ENCODE measurements around the gene CCDC182.

CCDC182 gene

GRCh38 chr17:57744195-57745170, 616 bp downstream of the CCDC182 start:
- DNase-seq (ENCODE audit: low read depth): no peak
- TF ChIP-seq CTCF (conservative IDR thresholded peaks at IDR 0.05; ENCODE audit: low read depth, low read length): no peak
- H3K4me3 ChIP-seq (ENCODE audit: low read depth, low read length): no peak overlapping the region

- no peak overlapping the region for H3K4me3 ChIP-seq (ENCODE audit: low read depth, low read length)
- no peak for TF ChIP-seq CTCF (conservative IDR thresholded peaks at IDR 0.05; ENCODE audit: low read depth, low read length)
- no peak for DNase-seq (ENCODE audit: low read depth)
Measured at GRCh38 chr17:57740235-57740528, 4.9 kb downstream of the CCDC182 start.

- no peak overlapping the region for H3K4me3 ChIP-seq (ENCODE audit: low read depth, low read length)
- peak; percentile 54 for TF ChIP-seq CTCF (conservative IDR thresholded peaks at IDR 0.05; ENCODE audit: low read depth, low read length)
- peak; percentile 31 for DNase-seq (ENCODE audit: low read depth)
Measured at GRCh38 chr17:57739402-57740234, 5.5 kb downstream of the CCDC182 start.

GRCh38 chr17:57737450-57737849, 7.6 kb downstream of the CCDC182 start:
- TF ChIP-seq CTCF (conservative IDR thresholded peaks at IDR 0.05; ENCODE audit: low read depth, low read length): no peak
- no peak overlapping the region for H3K4me3 ChIP-seq (ENCODE audit: low read depth, low read length)
- no peak for DNase-seq (ENCODE audit: low read depth)

GRCh38 chr17:57735707-57736106, 9.4 kb downstream of the CCDC182 start:
- peak; percentile 31 for TF ChIP-seq CTCF (conservative IDR thresholded peaks at IDR 0.05; ENCODE audit: low read depth, low read length)
- no peak for DNase-seq (ENCODE audit: low read depth)
- no peak overlapping the region for H3K4me3 ChIP-seq (ENCODE audit: low read depth, low read length)

- DNase-seq (ENCODE audit: low read depth): no peak
- no peak overlapping the region for H3K4me3 ChIP-seq (ENCODE audit: low read depth, low read length)
- TF ChIP-seq CTCF (conservative IDR thresholded peaks at IDR 0.05; ENCODE audit: low read depth, low read length): no peak
Measured at GRCh38 chr17:57735230-57735629, 9.9 kb downstream of the CCDC182 start.

Data from choroid plexus epithelial cell (primary cell).